SIG-M5 treated with dmso at 0.1 percent for 504 hours (cell line): ENCODE data around the gene EFCAB11.
A peak's percentile ranks its signal among the peaks of the same experiment; 100 is the strongest.

Experiments
- DNase-seq: peaks from one replicate; lab custom pipeline; 2025; ENCODE audit not compliant: unreplicated experiment; lab: John Stamatoyannopoulos, UW

EFCAB11 gene

DNA sequence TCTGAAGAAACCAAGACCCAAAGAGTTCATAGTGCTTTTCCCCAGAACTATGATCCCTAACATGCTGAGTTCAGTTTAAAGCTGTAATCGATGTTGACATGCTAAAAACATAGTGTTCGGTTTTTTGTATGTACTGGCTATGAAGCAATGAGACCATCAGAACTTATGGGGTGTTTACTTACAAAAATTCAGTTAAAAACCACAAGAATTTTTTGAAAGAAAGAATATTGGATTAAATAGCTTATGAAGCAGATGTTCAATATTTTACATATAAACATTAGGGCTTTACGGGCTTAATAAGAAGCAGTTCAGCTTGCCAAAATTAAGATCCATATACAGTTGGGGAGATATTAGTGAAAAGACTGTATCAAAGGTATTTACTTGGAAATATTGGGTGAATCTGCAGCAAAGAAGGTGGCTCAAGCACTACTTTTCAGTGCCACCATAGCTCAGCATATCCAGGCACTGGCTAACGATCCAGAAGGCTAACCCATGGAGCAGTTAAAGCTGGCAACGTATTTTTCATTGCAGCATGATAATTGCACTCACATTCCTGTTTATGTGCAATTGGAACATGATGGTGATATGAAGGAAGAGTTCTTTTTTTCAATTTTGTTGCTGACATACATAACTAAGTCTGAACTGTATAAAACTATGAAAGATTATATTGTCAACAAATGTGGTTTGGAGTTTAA lies 125.9 kb downstream of the EFCAB11 start:
- no peak for DNase-seq

DNA sequence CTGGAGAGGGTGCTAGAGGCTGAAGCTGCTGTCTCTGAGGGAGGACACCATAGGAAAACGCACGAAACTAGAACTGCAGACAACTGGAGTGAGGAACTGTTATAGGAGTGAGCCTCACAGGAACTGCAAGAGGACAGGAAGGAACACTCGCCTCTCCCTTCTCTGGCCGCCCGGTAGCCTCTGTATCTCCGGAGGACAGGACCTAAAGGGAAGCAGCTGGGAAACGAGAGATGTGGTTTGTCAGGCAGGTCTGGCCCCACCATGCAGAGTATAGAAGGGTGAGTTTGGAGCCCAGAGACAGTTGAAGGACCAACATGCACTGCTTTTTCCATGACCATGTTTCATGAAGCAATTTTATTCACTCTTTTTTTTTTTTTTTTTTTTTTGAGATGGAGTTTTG lies 127.3 kb downstream of the EFCAB11 start:
- DNase-seq, result no peak

DNA sequence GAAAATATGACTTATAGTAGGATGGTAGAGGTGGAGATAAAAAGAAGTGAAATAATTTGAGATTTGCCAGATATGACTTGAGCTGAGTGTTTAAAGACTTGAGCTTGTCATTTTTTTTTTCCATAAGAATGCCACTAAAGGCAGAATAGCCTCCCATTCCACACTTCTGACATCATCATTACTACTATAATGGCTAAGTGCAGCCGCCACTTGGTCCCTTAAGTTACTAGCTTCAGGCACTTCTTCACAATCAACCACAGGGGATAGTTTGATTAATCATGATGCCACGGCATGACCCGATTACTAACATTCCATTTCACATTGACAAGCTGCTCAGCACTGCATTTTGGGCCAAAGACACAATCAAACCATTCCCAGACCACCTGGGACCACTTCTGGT lies 127.9 kb downstream of the EFCAB11 start:
- no peak for DNase-seq

DNA sequence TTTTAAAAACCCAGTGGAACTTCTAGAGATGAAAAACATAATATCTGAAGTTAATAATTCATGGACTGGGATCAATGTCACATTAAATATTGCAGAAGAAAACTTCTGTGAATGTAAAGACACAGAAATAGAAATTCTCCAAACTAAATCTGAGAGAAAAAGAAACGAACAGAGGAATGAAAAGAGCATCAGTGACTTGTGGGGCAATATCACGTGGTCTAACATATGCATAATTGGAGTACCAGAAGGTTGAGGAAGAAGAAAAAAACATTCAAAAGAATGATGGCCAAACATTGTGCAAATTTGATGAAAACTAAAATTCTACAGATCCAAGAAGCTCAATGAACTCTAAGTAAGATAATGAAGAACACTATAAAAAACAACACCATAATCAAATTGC lies 130.8 kb downstream of the EFCAB11 start:
- no peak for DNase-seq

DNA sequence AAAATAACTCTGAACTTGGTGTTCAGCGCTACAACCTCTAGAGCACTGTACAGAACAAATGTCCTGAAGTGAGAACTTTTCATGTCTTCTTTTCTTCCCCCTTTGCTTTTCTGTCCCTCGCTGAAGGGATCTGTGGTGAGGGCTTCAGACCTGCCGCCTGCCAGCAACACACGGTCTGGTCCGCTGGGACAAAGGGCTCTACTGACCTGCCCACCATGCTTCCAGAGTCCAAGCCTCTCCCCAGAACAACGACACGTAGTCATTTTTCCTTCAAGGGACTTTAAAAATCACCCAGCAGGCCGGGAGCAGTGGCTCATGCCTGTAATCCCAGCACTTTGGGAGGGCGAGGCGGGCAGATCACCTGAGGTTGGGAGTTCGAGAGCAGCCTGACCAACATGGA lies 140.4 kb downstream of the EFCAB11 start:
- DNase-seq, result no peak

- DNase-seq, result peak; percentile 20
Measured at GRCh38 chr14:89813617-89814031, 140.9 kb downstream of the EFCAB11 start.

DNA sequence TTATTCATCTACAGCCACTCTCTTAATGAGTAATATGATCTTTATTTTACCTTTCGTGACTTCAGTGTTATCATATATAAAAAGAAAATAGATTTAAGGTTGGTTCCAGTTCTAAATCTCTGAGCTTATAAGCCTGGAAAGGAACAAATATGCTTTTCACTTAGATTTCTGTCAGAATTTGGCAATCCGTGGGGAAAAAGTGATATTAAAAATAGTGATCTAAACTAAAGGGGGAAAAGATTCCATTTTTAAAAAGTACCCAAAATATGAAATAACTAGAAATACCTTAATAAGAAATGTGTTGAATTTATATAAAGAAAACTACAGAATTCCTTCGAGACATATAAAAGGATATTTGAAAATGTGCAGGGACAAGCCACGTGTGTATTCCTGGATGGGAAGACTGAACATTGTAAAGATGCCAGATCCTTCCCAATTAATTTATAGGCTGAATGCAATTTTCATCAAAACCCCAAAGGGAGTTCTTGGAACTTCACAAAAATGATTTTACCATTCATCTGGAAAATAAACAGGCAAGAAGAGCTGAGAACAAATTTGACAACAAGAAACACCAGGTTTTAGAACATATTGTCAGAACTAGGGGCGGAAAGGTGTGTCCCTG lies 142.5 kb downstream of the EFCAB11 start:
- no peak for DNase-seq

DNA sequence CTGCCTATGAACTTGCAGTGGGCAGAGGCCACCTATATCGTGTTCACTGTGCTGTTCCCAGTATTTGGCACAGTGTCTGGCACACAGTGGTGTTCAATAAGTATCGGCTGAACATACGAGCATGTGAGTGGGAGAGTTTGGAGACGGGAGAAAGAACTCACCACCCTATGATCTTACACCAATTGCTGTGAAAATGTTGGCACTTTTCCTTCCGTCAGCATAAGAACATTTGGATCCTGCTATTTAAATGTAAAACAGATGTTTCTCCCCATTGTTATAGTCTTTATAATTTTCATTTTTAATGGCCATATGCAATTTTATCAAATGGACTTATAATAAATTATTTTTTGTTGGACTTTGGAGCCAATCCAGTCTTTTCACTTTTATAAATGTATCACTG lies 144.4 kb downstream of the EFCAB11 start:
- no peak for DNase-seq

DNA sequence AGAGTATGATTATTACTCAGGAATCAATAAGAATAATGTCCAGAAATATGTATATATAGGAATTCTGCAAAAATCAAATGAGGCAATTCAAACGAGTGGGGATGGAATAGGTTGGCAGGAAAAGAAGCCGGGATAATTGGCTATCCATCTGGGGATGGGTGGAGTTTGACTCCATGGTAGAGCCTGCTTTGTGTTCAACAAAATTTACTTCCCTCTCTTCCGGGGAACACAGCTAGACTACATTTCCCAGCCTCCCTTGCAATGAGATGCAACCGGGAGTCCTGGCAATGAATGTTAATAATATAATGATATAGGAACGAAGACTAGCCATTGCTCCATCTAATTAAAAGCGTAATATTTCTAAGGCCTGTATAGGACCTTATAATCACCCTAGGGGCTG lies 146.6 kb downstream of the EFCAB11 start:
- DNase-seq, result no peak

DNA sequence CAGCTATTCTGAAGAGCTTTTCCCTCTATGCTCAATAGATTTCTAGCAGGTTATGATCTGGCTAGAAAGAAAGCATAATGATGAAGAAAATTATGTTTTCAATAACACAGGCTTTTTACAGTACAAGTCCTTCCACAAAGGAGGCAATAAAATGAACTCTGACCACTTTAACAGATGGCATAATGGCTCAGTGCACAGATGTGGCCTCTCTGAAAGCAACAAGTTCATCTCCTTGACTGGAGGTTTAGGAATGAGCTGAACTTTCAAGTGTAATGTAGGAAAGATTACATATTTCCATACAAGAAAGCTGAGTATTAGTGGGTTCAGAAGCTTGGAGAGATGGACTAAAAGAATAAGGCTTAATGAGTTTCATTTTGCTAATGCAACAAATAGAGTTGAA lies 147.4 kb downstream of the EFCAB11 start:
- no peak for DNase-seq

- DNase-seq, result no peak
Measured at GRCh38 chr14:89806451-89806850, 148.1 kb downstream of the EFCAB11 start.

- no peak for DNase-seq
Measured at GRCh38 chr14:89805501-89805900, 149.0 kb downstream of the EFCAB11 start.

GRCh38 chr14:89803542-89803941 lies 151.0 kb downstream of the EFCAB11 start:
- DNase-seq, result no peak

- no peak for DNase-seq
Measured at GRCh38 chr14:89801136-89801535, 153.4 kb downstream of the EFCAB11 start.

DNA sequence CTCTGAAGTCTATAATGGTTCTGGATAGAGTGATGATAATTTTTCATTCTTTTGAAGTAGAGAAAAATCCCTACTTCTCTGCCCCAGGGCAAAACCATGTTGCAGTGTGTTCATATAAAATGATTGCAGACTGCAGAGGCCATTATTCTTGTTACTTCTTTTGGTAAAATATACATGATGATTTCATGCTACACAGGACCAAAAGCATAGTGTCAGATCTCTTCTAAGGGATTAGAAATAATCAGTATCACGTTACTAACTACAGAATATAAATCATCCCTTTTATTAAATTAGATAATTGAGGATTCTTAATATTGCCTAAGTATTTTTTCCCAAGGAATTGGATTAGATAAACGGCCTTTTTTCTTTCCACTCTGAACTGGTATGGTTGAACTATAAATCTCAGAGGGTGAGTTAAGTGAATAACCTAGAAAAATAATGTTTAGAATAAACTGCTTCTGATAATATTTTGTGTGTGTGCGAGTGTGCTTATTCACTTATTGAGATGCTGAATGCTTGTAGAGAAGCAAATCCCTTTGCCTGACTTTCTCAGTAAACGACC lies 156.2 kb downstream of the EFCAB11 start:
- no peak for DNase-seq

DNA sequence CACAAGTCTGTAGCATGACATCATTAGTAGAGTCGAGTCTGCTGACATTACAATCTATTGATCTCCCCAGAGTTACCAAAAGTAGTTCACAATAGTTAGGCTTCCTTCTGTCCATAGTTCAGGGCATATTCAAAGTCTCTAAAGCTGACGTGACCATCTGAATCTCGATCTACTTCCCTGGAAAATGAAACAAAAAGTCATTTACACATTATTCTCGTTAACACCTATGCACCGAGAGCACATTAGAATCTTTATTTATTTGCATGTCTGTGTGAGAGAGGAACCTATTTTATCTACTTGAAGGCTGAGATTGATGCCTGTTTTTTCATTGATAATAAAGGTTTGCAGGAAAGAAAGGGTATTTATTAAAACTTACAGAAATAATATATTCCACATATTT lies 157.4 kb downstream of the EFCAB11 start:
- no peak for DNase-seq

DNA sequence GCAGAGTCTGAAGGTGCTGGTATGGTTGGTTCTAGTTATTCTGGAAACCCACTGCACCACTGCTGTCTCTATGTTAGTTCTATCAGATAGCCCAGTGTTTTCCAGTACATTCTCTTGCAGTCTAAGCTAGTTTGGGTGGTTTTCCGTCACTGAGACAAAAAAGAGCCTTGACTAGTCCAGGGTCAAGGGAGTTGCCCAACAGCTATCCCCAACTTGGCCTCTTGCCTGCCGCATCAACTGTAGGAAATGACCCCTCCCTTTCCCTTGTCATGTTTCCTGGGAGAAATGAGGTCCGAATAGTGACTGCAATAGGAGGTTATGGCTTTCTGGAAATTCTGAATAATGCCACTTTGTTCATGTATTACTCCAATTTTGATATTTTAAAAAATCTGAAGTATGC lies 160.4 kb downstream of the EFCAB11 start:
- DNase-seq, result no peak

GRCh38 chr14:89793367-89793716 lies 161.2 kb downstream of the EFCAB11 start:
- no peak for DNase-seq

- no peak for DNase-seq
Measured at GRCh38 chr14:89792489-89793366, 161.8 kb downstream of the EFCAB11 start.

DNA sequence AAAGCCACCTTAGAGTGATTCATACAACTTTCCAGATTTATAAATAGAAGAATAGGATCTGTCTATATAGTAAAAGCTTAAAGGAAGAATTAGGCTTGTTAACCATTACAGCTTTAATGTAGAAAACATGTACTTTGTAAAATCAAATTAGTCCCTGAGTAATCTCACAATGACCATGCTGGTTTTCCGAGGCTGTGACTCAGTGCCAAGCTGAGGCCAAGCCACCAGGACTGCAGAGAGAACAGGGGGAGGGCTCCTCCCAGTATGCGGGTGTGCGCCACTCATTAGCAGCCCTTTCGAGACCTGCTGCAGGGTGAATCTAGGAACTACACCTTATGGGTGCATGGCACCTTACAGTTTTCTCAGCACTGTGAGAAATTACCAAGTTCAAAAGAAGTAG lies 167.0 kb downstream of the EFCAB11 start:
- DNase-seq, result no peak

- no peak for DNase-seq
Measured at GRCh38 chr14:89781046-89781445, 173.5 kb downstream of the EFCAB11 start.

DNA sequence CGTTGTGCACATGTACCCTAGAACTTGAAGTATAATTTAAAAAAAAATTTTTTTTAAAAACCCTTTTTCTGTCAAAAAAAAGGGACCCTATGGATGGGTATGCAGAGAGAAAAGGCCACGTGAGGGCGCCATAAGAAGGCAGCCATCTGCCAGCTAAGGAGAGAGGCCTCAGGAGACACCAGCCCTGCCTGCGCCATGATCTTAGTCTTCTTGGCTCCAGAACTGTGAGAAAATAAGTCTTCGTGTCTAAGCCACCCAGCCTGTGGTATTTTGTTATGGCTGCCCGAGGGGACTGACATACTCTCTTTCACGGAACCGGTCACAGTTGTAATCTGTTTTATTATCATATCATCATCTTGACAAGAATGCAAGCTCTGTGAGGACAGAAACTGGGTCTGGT lies 174.8 kb downstream of the EFCAB11 start:
- DNase-seq, result no peak
